Upper lobe of left lung (tissue), 6 donors: Measurements from ENCODE around the gene ARHGEF6. TPM values are rescaled to one million over a fixed set of nuclear protein-coding genes. Genes with fewer than 3 reads are reported as not detected.

Experiments
- ATAC-seq, 2 donors: fragments of 200-7000 bp; cut with Tn5 transposase; one replicate each; pipeline ENCODE4 v1.9.1; 2022; ENCODE audit warnings: mild to moderate bottlenecking in 2 of 2, moderate library complexity in 2 of 2; ENCODE audit not compliant: low FRiP score in 2 of 2
- DNase-seq, 2 donors: peaks; one replicate each; pipeline ENCODE4 v3.0.0-alpha.2; 2019 to 2020
- H3K27ac ChIP-seq, 4 donors: fragments of 200-600 bp; sonication (generic); one replicate each; pipeline ENCODE4 v1.5.1; 2016 to 2019
- H3K27me3 ChIP-seq, 4 donors: fragments of 200-600 bp; sonication (generic); one replicate each; pipeline ENCODE4 v1.5.1; 2017 to 2019
- H3K36me3 ChIP-seq, 4 donors: fragments of 200-600 bp; sonication (generic); one replicate each; pipeline ENCODE4 v1.5.1; 2016 to 2019
- H3K4me1 ChIP-seq, 4 donors: fragments of 200-600 bp; sonication (generic); one replicate each; pipeline ENCODE4 v1.5.1; 2018 to 2019
- H3K4me3 ChIP-seq, 4 donors: fragments of 200-600 bp; sonication (generic); one replicate each; pipeline ENCODE4 v1.5.1; 2017 to 2019; ENCODE audit warnings: mild to moderate bottlenecking in 2 of 4, moderate library complexity in 1 of 4
- H3K9me3 ChIP-seq, 4 donors: fragments of 200-600 bp; sonication (generic); one replicate each; pipeline ENCODE4 v1.5.1; 2018 to 2019
- CTCF ChIP-seq, 6 experiments: fragments of 450-650 bp in 4 of 6; fragments of 200-600 bp in 2 of 6; sonication (generic) in 2 of 6; IDR thresholded peaks; one replicate each; pipeline ENCODE4 v1.5.1; 2016 to 2019; ENCODE audit warnings: antibody characterized with exemption in 6 of 6
- EP300 ChIP-seq, 4 donors: sonication (generic); formaldehyde crosslinking; IDR thresholded peaks; one replicate each; pipeline ENCODE4 v1.5.1; 2017; ENCODE audit warnings: antibody characterized with exemption in 4 of 4, control low read depth in 2 of 4
- POLR2A ChIP-seq, 4 donors: fragments of 450-650 bp; IDR thresholded peaks; one replicate each; pipeline ENCODE4 v1.5.1; 2016 to 2017; ENCODE audit warnings: antibody characterized with exemption in 4 of 4, mild to moderate bottlenecking in 2 of 4
- POLR2AphosphoS5 ChIP-seq, 2 donors: sonication (generic); formaldehyde crosslinking; IDR thresholded peaks; one replicate each; pipeline ENCODE4 v1.5.1; 2017; ENCODE audit warnings: antibody characterized with exemption in 2 of 2
- WGBS, 2 donors: methylation state at CpG; one replicate each; pipeline ENCODE4 v1.1.5; 2017 to 2018; 5-methylcytosine and 5-hydroxymethylcytosine counted together
- total RNA-seq, 6 donors: library from RNA; depleted of rRNA in 4 of 6; stranded (reverse); fragments of >200 nt in 4 of 6; gene quantifications; one replicate each; pipeline versions ENCODE4 v1.1.0 to v1.2.1, GENCODE V29; 2016 to 2021
- donor health status: DM: no; HTN: no; CAD: no; lungs with moderate emphysema.
- donor health status: DM: no; HTN: yes; CAD: no; lungs with severe emphysema.

ARHGEF6 gene
- total RNA-seq, 6 donors from 2014 or later, result 21.7 to 30.9 (median 27.0) TPM

DNA sequence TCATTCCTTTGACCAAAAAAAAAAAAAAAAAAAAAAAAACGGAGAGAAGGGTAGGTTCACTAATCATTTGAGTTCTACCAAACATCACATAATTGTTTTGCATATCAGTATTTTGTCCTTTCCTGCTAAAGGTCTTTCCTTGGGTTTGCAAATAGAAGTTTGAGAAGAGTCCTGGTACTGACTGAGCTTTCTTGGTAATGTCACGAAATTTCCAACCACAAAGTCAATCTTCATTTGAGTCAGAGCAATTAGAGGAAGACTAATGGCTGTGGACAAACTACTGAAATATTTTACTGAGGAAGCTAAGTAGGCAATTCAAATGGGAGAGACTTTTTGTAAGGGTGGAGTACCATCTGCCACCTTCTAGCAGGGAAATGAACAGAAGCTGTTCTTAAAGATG, 154.5 kb downstream of the ARHGEF6 start:
- Histone ChIP-seq H3K9me3 (no peaks in the 10 kb centered on the region), H3K27me3 (no peaks in the 10 kb centered on the region), H3K36me3 (no peaks in the 10 kb centered on the region), H3K4me1 (no peaks in the 10 kb centered on the region), H3K4me3 (no peak overlapping the region), H3K27ac (no peak overlapping the region)
- ATAC-seq (no peak), DNase-seq (no peak)
- WGBS, 2 donors, result 44 to 65% methylated on average over 2 of the region's 2 CpGs
- TF ChIP-seq POLR2A (IDR thresholded peaks at IDR 0.05) (no peak), CTCF (IDR thresholded peaks at IDR 0.05) (no peak), EP300 (IDR thresholded peaks at IDR 0.05) (no peak), POLR2AphosphoS5 (IDR thresholded peaks at IDR 0.05) (no peak)

DNA sequence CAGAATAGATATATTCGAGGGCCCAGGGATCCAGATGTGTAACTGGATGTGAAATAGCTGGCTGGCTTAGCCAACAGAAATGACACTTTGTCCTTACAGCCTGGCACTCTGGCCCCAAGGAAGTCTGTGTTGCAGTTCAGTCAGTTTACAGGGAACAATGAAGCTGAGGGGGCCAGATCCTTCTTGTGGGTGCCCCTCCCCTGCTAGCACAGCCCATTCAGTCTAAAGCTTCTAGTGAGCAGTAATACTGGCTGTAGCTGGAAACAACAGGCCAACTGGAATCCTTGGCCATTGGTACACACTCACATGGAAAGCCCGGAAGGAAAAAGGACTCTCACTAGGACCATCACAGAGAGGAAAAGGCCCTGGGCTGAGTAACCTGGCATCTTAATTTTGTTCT, 155.5 kb downstream of the ARHGEF6 start:
- 83 to 100% methylated on average over 2 of the region's 2 CpGs for WGBS, 2 donors
- Histone ChIP-seq H3K36me3 (no peaks in the 10 kb centered on the region), H3K27ac (no peak overlapping the region), H3K9me3 (no peaks in the 10 kb centered on the region), H3K4me3 (no peak overlapping the region), H3K4me1 (no peaks in the 10 kb centered on the region), H3K27me3 (no peaks in the 10 kb centered on the region)
- ATAC-seq, result no peak
- no peak for TF ChIP-seq POLR2A (IDR thresholded peaks at IDR 0.05)
- no peak for TF ChIP-seq EP300 (IDR thresholded peaks at IDR 0.05)
- TF ChIP-seq POLR2AphosphoS5 (IDR thresholded peaks at IDR 0.05), result no peak
- no peak for TF ChIP-seq CTCF (IDR thresholded peaks at IDR 0.05)
- no peak for DNase-seq

DNA sequence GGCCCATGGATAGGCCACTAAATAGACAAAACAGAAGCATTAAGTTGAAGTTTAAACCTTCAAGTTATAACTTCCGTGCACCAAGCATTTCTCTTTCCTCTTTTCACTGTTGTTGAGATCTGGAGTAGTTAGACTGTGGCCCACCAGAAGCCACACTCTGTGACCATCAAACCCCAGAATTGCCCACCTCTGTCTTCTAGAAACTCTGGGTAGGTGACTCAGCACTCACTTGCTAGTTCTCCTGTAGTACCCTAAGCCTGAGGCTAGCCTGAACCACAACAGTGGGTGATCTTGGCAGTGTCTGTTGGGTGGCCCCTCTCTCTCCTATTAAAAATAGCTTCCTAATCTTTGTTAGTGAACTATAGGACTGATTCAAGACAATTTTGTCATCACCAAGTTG, 157.3 kb downstream of the ARHGEF6 start:
- no peaks in the 10 kb centered on the region for H3K36me3 ChIP-seq
- no peak overlapping the region for H3K4me3 ChIP-seq
- DNase-seq (no peak), ATAC-seq (no peak)
- WGBS, 2 donors, result 62 to 77% methylated on average over 1 of the region's 1 CpG
- no peaks in the 10 kb centered on the region for H3K9me3 ChIP-seq
- no peaks in the 10 kb centered on the region for H3K4me1 ChIP-seq
- no peak overlapping the region for H3K27ac ChIP-seq
- H3K27me3 ChIP-seq, result no peaks in the 10 kb centered on the region
- TF ChIP-seq POLR2A (IDR thresholded peaks at IDR 0.05) (no peak), EP300 (IDR thresholded peaks at IDR 0.05) (no peak), CTCF (IDR thresholded peaks at IDR 0.05) (no peak), POLR2AphosphoS5 (IDR thresholded peaks at IDR 0.05) (no peak)

- ATAC-seq (no peak), DNase-seq (no peak)
- 86 to 87% methylated on average over 4 of the region's 4 CpGs for WGBS, 2 donors
- no peaks in the 10 kb centered on the region for H3K4me1 ChIP-seq
- TF ChIP-seq CTCF (IDR thresholded peaks at IDR 0.05) (no peak), POLR2AphosphoS5 (IDR thresholded peaks at IDR 0.05) (no peak), POLR2A (IDR thresholded peaks at IDR 0.05) (no peak), EP300 (IDR thresholded peaks at IDR 0.05) (no peak)
- H3K9me3 ChIP-seq, result no peaks in the 10 kb centered on the region
- H3K4me3 ChIP-seq, result no peak overlapping the region
- H3K27me3 ChIP-seq, result no peaks in the 10 kb centered on the region
- no peak overlapping the region for H3K27ac ChIP-seq
- H3K36me3 ChIP-seq, result no peaks in the 10 kb centered on the region
These were observed 158.2 kb downstream of the ARHGEF6 start for GRCh38 chrX:136622568-136622967.

DNA sequence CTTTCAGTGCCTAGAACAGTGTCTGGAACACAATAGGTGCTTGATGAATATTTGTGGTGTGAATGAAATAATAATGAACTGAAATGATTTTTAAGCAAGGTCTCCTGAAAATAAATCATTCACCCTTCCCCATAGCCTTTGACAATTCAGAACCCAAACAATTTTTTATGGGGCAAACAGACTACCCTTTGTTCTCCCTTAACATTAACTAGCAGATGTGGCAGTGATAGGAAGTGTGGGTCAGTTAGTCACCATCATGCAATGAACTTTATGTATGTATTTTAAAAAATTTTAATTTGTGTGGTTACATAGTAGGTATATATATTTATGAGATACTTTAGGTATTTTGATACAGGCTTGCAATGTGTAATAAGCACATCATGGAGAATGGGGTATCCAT, 160.0 kb downstream of the ARHGEF6 start:
- no peaks in the 10 kb centered on the region for H3K36me3 ChIP-seq
- DNase-seq, result no peak
- H3K9me3 ChIP-seq, result no peaks in the 10 kb centered on the region
- no peak overlapping the region for H3K27ac ChIP-seq
- H3K4me3 ChIP-seq, result no peak overlapping the region
- H3K27me3 ChIP-seq, result no peaks in the 10 kb centered on the region
- TF ChIP-seq CTCF (IDR thresholded peaks at IDR 0.05), result no peak
- no peak for TF ChIP-seq EP300 (IDR thresholded peaks at IDR 0.05)
- no peak for TF ChIP-seq POLR2AphosphoS5 (IDR thresholded peaks at IDR 0.05)
- TF ChIP-seq POLR2A (IDR thresholded peaks at IDR 0.05), result no peak
- H3K4me1 ChIP-seq, result no peaks in the 10 kb centered on the region
- ATAC-seq, result no peak
